Measurements from ENCODE around the gene WNT9B.

GRCh38 chr17:46817151-46817900, 34.1 kb upstream of the WNT9B start:
- no peak for TF ChIP-seq CTCF (IDR thresholded peaks at IDR 0.05; ENCODE audit: poor library complexity)
- no peak for TF ChIP-seq EZH2 (IDR thresholded peaks at IDR 0.05; ENCODE audit: borderline replicate concordance)
- no peak for TF ChIP-seq EZH2phosphoT487 (IDR thresholded peaks at IDR 0.05; ENCODE audit: low read depth, severe bottlenecking, unreplicated experiment)

Data from hepatocyte (in vitro differentiated cells).